Measurements from ENCODE around the gene TSC22D1.
A peak's percentile ranks its signal among the peaks of the same experiment; 100 is the strongest.

The TSC22D1 gene

DNA sequence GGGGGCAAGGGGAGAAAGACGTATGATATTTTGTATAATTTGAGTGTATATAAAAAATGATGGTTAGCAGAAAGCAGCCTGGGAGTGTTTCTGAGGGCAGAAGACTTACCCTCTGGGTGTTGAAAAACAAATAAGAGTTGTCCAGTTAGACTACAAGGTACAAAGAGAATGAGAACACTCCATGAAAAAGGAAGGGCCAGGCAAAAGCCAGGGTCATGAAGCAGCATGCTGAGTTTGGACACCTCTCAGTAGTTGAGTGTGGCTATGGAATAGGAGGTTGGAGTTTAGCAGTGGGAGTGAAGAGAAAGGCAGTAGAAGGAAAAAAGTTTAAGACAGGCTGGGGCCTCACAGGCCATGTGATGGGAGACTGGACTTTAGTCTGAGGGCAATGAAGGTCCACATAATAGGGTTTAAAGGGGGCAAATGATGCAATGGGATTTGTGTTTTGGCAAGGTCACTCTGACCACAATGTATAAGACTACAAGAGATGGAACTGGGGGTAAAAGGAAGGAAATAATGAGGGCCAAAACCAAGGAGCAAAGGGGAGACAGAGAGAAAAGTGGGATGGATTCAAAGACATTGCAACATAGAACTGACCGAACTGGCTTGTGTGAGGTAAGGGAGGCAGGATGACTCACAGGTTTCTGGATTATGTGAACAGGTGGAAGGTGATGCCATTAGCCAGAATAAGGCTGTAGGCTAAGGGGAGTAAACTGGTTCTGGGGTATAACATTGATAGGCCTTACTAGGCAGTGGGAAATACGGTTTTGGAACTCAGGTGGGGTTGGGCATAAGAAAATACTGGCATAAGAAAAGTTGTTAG, 125.9 kb downstream of the TSC22D1 start:
- Histone ChIP-seq H3K9me3 (ENCODE audit: control insufficient read depth in 1 of 2, low read length in 2 of 2) (no peaks in the 10 kb centered on the region), H3K27me3 (ENCODE audit: low read depth, low read length) (no peaks in the 10 kb centered on the region), H3K36me3 (ENCODE audit: control insufficient read depth in 1 of 2, insufficient read depth in 2 of 2, low read length in 2 of 2) (no peaks in the 10 kb centered on the region), H3K4me1 (ENCODE audit: control insufficient read depth in 1 of 2, insufficient read depth in 2 of 2, low read length in 2 of 2) (no peaks in the 10 kb centered on the region), H3K27ac (ENCODE audit: low read length) (no peak overlapping the region), H3K4me3 (ENCODE audit: low read depth in 1 of 2, low read length in 2 of 2) (no peak overlapping the region)

DNA sequence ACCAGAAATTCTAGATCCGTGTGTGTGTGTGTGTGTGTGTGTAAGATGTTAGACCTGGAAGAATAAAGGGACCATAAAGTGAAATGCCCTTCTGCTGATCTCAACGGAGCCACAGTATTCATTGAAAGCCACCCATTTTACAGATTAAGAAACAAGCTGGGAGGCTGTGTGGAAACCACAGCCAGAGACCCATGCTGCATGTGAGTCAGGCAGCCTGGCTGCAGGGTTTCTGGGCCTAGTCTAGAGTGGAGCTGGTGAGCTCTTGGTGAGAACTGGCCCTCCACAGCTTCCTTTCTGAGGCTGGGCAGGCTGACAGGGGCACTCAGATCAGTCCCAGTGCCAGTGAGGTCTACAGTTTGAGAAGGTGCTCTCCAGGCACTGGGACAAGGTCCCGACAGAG, 127.3 kb downstream of the TSC22D1 start:
- no peaks in the 10 kb centered on the region for H3K9me3 ChIP-seq (ENCODE audit: control insufficient read depth in 1 of 2, low read length in 2 of 2)
- H3K27ac ChIP-seq (ENCODE audit: low read length) = no peak overlapping the region
- no peak overlapping the region for H3K4me3 ChIP-seq (ENCODE audit: low read depth in 1 of 2, low read length in 2 of 2)
- H3K27me3 ChIP-seq (ENCODE audit: low read depth, low read length) = no peaks in the 10 kb centered on the region
- no peaks in the 10 kb centered on the region for H3K36me3 ChIP-seq (ENCODE audit: control insufficient read depth in 1 of 2, insufficient read depth in 2 of 2, low read length in 2 of 2)
- no peaks in the 10 kb centered on the region for H3K4me1 ChIP-seq (ENCODE audit: control insufficient read depth in 1 of 2, insufficient read depth in 2 of 2, low read length in 2 of 2)

DNA sequence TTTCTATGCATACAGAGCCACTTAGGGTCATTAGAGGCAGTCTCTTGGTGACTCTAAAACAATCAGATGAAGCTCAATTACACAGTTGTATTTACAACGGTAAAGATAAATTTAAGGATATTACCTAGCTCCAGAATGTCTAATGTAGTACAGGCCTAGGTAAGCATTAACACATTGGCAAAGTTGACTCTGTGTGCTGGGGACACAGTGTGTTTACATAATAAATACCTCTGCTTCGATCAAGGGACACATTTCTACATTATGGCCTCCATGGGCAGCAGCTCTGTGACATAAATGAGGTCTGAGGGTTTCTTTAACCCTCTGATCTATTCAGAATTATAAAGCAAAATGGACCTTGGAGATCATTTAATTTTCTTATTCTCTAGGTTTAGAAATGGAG, 127.8 kb downstream of the TSC22D1 start:
- no peak overlapping the region for H3K27ac ChIP-seq (ENCODE audit: low read length)

DNA sequence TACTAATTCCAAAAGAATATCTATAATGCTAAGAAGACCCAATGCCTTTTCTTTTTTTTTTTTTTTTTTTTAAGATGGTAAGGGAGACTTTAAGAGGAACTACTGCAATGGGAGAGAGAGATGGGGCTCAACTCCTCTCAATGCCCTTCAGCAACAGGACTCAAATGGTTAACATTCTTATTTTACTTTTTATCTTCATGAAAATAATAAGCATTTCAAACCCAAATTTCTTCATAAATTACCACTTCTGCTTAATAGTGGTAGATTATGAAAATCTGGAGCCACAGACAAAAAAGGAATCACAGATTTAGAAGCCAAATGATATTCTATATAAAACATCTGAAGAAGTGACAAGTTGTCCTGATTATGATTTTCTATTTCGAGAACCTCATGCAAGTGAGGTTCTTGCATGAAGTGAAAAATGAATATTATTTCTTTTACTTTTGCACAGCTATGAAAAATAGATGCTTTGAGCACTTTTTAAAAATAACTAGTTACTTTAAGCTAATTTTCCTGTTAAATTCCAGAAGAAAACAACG, 128.3 kb downstream of the TSC22D1 start:
- Histone ChIP-seq H3K27me3 (ENCODE audit: low read depth, low read length) (no peaks in the 10 kb centered on the region), H3K9me3 (ENCODE audit: control insufficient read depth in 1 of 2, low read length in 2 of 2) (no peaks in the 10 kb centered on the region), H3K4me1 (ENCODE audit: control insufficient read depth in 1 of 2, insufficient read depth in 2 of 2, low read length in 2 of 2) (no peaks in the 10 kb centered on the region), H3K4me3 (ENCODE audit: low read depth in 1 of 2, low read length in 2 of 2) (no peak overlapping the region), H3K36me3 (ENCODE audit: control insufficient read depth in 1 of 2, insufficient read depth in 2 of 2, low read length in 2 of 2) (no peaks in the 10 kb centered on the region), H3K27ac (ENCODE audit: low read length) (no peak overlapping the region)

More for the DNA sequence above, 127.8 kb downstream of the TSC22D1 start:
- no peaks in the 10 kb centered on the region for H3K27me3 ChIP-seq (ENCODE audit: low read depth, low read length)
- H3K36me3 ChIP-seq (ENCODE audit: control insufficient read depth in 1 of 2, insufficient read depth in 2 of 2, low read length in 2 of 2) = no peaks in the 10 kb centered on the region
- no peaks in the 10 kb centered on the region for H3K9me3 ChIP-seq (ENCODE audit: control insufficient read depth in 1 of 2, low read length in 2 of 2)
- H3K4me1 ChIP-seq (ENCODE audit: control insufficient read depth in 1 of 2, insufficient read depth in 2 of 2, low read length in 2 of 2) = no peaks in the 10 kb centered on the region
- no peak overlapping the region for H3K4me3 ChIP-seq (ENCODE audit: low read depth in 1 of 2, low read length in 2 of 2)

DNA sequence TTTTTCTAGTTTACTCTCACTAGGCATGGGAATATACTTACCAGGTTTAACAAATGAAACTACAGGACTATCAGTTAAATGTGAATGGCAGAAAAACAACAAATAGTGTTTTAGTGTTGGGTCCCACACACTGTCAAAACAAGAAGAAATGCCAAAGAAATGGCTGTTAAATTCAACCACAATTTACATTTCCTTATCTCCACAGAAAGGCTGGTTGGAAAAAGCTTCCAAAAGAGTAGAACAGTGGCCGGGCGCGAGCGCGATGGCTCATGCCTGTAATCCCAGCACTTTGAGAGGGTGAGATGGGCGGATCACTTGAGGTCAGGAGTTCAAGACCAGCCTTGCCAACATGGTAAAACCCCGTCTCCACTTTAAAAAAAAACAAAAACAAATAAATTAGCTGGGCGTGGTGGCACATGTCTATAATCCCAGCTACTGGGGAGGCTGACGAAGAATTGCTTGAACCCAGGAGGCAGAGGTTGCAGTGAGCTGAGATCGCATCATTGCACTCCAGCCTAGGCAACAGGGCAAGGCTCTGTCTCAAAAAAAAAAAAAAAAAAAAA, 136.0 kb downstream of the TSC22D1 start:
- peaks cover 0 to 4% of the 10 kb centered on the region in 2 donors for H3K36me3 ChIP-seq (ENCODE audit: control insufficient read depth in 1 of 2, insufficient read depth in 2 of 2, low read length in 2 of 2)
- no peak overlapping the region for H3K27ac ChIP-seq (ENCODE audit: low read length)

DNA sequence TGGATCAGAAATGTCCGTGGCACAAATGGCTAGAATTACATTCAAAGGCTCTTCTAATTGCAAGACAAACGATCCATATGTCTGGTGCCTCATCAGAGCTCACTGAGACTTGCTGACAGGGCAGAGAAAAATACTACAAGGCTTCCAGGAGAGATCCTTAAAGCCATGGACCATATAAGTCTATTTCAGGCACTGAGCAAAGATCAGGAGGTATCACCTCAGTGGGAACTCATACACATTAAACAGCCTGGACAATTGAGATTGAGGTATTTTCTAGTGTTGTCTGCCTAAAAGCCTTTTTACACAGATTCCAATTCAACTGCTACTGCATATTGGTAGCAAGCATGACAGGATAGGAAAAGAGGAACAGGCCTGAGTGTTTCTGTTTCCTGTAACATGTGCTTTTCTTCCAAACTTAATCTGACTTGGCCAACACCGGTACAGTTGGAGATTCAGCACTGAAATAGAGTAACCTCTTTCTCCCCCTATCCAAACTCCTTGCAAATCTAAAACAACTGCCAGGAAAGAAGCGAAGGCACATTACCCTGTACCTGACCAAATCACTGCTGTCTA, 136.6 kb downstream of the TSC22D1 start:
- Histone ChIP-seq H3K27ac (ENCODE audit: low read length) (no peak overlapping the region), H3K9me3 (ENCODE audit: control insufficient read depth in 1 of 2, low read length in 2 of 2) (no peaks in the 10 kb centered on the region)

More for the DNA sequence above, 136.0 kb downstream of the TSC22D1 start:
- Histone ChIP-seq H3K4me1 (ENCODE audit: control insufficient read depth in 1 of 2, insufficient read depth in 2 of 2, low read length in 2 of 2) (peaks cover 6% of the 10 kb centered on the region in 2 donors), H3K9me3 (ENCODE audit: control insufficient read depth in 1 of 2, low read length in 2 of 2) (no peaks in the 10 kb centered on the region), H3K27me3 (ENCODE audit: low read depth, low read length) (no peaks in the 10 kb centered on the region), H3K4me3 (ENCODE audit: low read depth in 1 of 2, low read length in 2 of 2) (no peak overlapping the region)

DNA sequence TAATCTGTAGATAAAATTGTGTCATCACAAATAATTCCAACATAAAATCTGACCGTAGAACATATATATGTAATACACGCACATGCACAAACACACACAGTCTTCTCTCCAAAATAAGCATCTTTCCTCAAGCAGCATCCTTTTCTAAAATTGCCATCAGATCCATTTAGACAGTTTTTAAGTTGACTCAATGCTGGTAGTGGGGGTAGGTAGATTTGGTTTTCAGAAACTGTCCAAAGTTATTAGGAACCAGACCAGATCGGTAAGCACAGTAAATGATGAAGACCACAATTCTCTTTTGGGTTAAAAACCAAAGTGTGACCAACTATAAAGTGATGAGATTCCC, 137.9 kb downstream of the TSC22D1 start:
- Histone ChIP-seq H3K4me1 (ENCODE audit: control insufficient read depth in 1 of 2, insufficient read depth in 2 of 2, low read length in 2 of 2) (peaks cover 6 to 20% of the 10 kb centered on the region in 2 donors), H3K4me3 (ENCODE audit: low read depth in 1 of 2, low read length in 2 of 2) (no peak overlapping the region), H3K27me3 (ENCODE audit: low read depth, low read length) (no peaks in the 10 kb centered on the region), H3K36me3 (ENCODE audit: control insufficient read depth in 1 of 2, insufficient read depth in 2 of 2, low read length in 2 of 2) (peaks cover 15 to 21% of the 10 kb centered on the region in 2 donors), H3K9me3 (ENCODE audit: control insufficient read depth in 1 of 2, low read length in 2 of 2) (no peaks in the 10 kb centered on the region), H3K27ac (ENCODE audit: low read length) (no peak overlapping the region)

More for the DNA sequence above, 136.6 kb downstream of the TSC22D1 start:
- Histone ChIP-seq H3K4me3 (ENCODE audit: low read depth in 1 of 2, low read length in 2 of 2) (no peak overlapping the region), H3K36me3 (ENCODE audit: control insufficient read depth in 1 of 2, insufficient read depth in 2 of 2, low read length in 2 of 2) (peaks cover 2 to 8% of the 10 kb centered on the region in 2 donors), H3K27me3 (ENCODE audit: low read depth, low read length) (no peaks in the 10 kb centered on the region), H3K4me1 (ENCODE audit: control insufficient read depth in 1 of 2, insufficient read depth in 2 of 2, low read length in 2 of 2) (peaks cover 6 to 7% of the 10 kb centered on the region in 2 donors)

DNA sequence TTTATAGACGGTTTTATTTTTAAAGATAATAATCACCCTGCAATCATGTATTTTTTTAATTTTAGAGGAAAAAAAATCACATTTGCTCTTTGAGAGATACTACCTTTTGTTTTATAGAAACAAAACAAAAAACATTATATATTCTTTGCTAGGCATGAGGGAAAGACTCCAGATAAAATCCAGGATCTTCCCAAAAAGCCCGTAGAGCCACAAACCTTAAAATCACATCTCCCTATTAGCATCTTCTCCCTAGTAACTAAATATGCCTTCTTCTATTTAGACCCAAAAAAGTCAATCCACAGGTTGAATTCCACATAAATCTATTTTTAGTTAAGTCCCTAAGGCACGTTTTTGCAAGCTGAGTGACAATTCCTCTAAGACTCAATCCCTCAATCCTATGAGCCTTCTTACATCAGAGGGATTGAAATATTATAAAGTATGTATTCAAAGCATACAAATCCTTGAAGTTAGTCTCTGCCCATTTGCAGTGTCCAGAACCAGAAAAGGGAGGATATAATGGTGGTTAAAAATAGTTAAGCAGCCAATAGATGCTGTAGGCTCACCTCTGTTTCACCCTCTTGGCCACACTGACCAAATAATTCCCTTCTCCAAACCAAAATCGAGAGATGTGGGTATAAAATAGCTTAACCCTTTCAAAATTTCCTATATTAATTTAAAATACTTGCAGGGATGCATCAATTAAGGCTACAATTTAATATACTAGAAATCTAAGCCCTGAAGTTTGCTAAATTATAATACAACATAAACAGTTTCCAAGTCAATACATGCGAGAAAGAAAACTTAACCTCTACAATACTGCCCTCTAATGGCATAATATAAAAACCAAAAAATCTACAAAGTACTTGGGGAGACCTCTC, 138.5 kb downstream of the TSC22D1 start:
- Histone ChIP-seq H3K9me3 (ENCODE audit: control insufficient read depth in 1 of 2, low read length in 2 of 2) (no peaks in the 10 kb centered on the region), H3K4me1 (ENCODE audit: control insufficient read depth in 1 of 2, insufficient read depth in 2 of 2, low read length in 2 of 2) (peaks cover 6 to 26% of the 10 kb centered on the region in 2 donors), H3K36me3 (ENCODE audit: control insufficient read depth in 1 of 2, insufficient read depth in 2 of 2, low read length in 2 of 2) (peaks cover 20 to 27% of the 10 kb centered on the region in 2 donors), H3K4me3 (ENCODE audit: low read depth in 1 of 2, low read length in 2 of 2) (peak overlapping the region; percentile 49 to 86), H3K27ac (ENCODE audit: low read length) (peak overlapping the region; percentile 76), H3K27me3 (ENCODE audit: low read depth, low read length) (no peaks in the 10 kb centered on the region)

DNA sequence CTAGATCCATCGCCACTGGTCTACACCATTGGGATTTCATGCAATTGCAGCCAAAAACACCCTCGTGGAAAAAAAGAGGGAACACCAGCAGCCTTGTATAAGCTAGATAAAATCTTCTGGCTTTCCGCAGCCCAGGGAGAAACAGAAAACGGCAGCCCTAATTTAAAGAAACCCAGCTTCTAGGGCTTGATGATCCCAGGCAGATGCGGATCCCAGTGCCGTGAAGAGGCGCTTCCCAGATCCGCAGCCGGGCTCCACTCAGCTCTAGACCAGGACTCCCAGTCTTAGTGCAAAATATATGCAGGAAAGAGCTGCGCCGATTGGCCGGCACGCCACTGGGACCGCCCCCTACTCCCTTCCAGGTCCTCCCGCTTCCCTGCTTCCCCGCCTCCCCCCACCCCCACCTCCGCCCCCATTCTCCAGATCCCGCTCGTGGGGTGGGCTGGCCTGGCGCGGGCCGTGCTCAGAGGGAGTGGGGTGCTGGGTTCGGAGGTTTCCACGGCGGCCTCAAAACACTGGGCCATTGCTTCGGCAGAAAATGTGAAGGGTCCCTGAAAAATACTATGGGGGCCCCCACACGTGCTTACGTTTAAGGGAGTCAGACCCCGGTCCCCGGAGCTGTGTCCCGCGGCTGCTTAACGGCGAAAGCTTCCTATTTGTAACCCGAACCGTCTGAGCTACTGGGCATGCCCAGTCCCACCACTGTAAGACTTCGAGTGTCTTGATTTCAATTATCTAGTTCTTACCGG, 139.4 kb downstream of the TSC22D1 start:
- H3K27ac ChIP-seq (ENCODE audit: low read length) = peak overlapping the region; percentile 98
- H3K27me3 ChIP-seq (ENCODE audit: low read depth, low read length) = no peaks in the 10 kb centered on the region
- peaks cover 6 to 27% of the 10 kb centered on the region in 2 donors for H3K4me1 ChIP-seq (ENCODE audit: control insufficient read depth in 1 of 2, insufficient read depth in 2 of 2, low read length in 2 of 2)
- peaks cover 20 to 29% of the 10 kb centered on the region in 2 donors for H3K36me3 ChIP-seq (ENCODE audit: control insufficient read depth in 1 of 2, insufficient read depth in 2 of 2, low read length in 2 of 2)
- H3K4me3 ChIP-seq (ENCODE audit: low read depth in 1 of 2, low read length in 2 of 2) = peak overlapping the region; percentile 86 to 98
- H3K9me3 ChIP-seq (ENCODE audit: control insufficient read depth in 1 of 2, low read length in 2 of 2) = no peaks in the 10 kb centered on the region

DNA sequence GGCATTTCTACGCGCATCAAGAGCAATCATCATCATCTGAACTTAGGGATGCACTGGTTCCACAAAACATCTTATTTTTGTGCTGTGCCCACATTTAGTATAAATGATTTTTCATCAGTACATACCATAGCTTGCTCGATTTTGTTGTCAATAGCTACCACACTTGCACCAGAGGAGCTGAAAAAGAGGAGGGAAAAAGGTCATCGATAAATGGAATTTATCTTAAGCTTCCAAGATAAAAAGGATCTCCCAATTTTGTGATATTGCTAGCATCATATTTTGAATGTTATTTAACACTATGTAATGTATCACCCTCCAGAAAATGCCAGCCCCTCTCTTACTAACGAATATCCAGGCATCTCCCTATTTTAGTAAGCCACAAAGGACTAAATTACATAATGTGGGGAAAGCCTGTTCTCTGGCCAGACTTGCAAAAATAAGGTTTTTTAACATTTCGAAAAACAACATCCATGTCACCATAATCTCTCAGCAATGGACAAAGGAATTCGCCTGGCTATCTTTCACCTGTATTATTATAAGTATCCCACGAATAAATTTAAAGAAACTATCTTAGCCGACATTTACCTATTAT, 140.1 kb downstream of the TSC22D1 start:
- Histone ChIP-seq H3K27ac (ENCODE audit: low read length) (peak overlapping the region; percentile 98), H3K9me3 (ENCODE audit: control insufficient read depth in 1 of 2, low read length in 2 of 2) (no peaks in the 10 kb centered on the region), H3K36me3 (ENCODE audit: control insufficient read depth in 1 of 2, insufficient read depth in 2 of 2, low read length in 2 of 2) (peaks cover 20 to 29% of the 10 kb centered on the region in 2 donors), H3K4me3 (ENCODE audit: low read depth in 1 of 2, low read length in 2 of 2) (peak overlapping the region; percentile 86 to 98), H3K4me1 (ENCODE audit: control insufficient read depth in 1 of 2, insufficient read depth in 2 of 2, low read length in 2 of 2) (peaks cover 6 to 27% of the 10 kb centered on the region in 2 donors), H3K27me3 (ENCODE audit: low read depth, low read length) (no peaks in the 10 kb centered on the region)

All from muscle layer of duodenum (tissue), 2 donors.